IMR-90 (cell line): ENCODE data around the gene SCIN. TPM values are rescaled to one million over a fixed set of nuclear protein-coding genes. Genes with fewer than 3 reads are reported as not detected.
A peak's percentile ranks its signal among the peaks of the same experiment; 100 is the strongest.

Experiments
- ATAC-seq: fragments of 200-7000 bp; cut with Tn5 transposase; 2 replicates; pipeline ENCODE4 v1.9.1; 2020; ENCODE audit warnings: low read depth, mild to moderate bottlenecking, moderate library complexity
- BruUV-seq: library from RNA; stranded (reverse); fragments of 400-500 nt; replicated peaks from 2 replicates; lab custom pipeline; 2021; lab: Mats Ljungman, UMichigan
- CTCF ChIA-PET: fragments of 300-600 bp; formaldehyde crosslinking; extraction: SDS; loops from one replicate; lab custom pipeline; 2021; ENCODE audit warnings: antibody characterized with exemption; lab: Yijun Ruan, JAX
- POLR2A ChIA-PET: fragments of 300-600 bp; sonication (Branson Sonifier 250); formaldehyde crosslinking; loops from one replicate; lab custom pipeline; 2022; ENCODE audit warnings: antibody characterized with exemption; ENCODE audit not compliant: unreplicated experiment; lab: Charles Lee
- DNase-seq: peaks from one replicate; pipeline ENCODE4 v3.0.0; 2013
- H2AFZ ChIP-seq: replicated peaks from 2 replicates; pipeline ENCODE3; 2013; ENCODE audit warnings: low read length, mild to moderate bottlenecking; ENCODE audit not compliant: poor library complexity
- H2AK5ac ChIP-seq: 2 replicates; pipeline ENCODE4 v1.6.1; 2013; ENCODE audit warnings: low read depth, low read length, inconsistent platforms
- H2AK9ac ChIP-seq: replicated peaks from 2 replicates; pipeline ENCODE3; 2013; ENCODE audit warnings: mild to moderate bottlenecking, low read depth, low read length, moderate library complexity; ENCODE audit not compliant: poor library complexity
- H2BK120ac ChIP-seq: 2 replicates; pipeline ENCODE4 v1.6.1; 2013; ENCODE audit warnings: low read depth, low read length, inconsistent platforms
- H2BK15ac ChIP-seq: 3 replicates; pipeline ENCODE4 v1.6.1; 2013; ENCODE audit warnings: low read depth, low read length, inconsistent platforms
- H2BK20ac ChIP-seq: 2 replicates; pipeline ENCODE4 v1.6.1; 2013; ENCODE audit warnings: low read depth, mild to moderate bottlenecking, inconsistent platforms, low read length, moderate library complexity
- H2BK5ac ChIP-seq: 2 replicates; pipeline ENCODE4 v1.6.1; 2013; ENCODE audit warnings: mild to moderate bottlenecking, low read depth, low read length, inconsistent platforms; ENCODE audit not compliant: poor library complexity, severe bottlenecking
- H3K14ac ChIP-seq: replicated peaks from 2 replicates; pipeline ENCODE4 v1.6.1; 2013; ENCODE audit warnings: low read depth, low read length, inconsistent platforms
- H3K18ac ChIP-seq: 2 replicates; pipeline ENCODE4 v1.6.1; 2013; ENCODE audit warnings: low read depth, low read length, control low read depth
- H3K23ac ChIP-seq: 2 replicates; pipeline ENCODE4 v1.6.1; 2013; ENCODE audit warnings: low read depth, low read length, inconsistent platforms
- H3K27ac ChIP-seq: 2 replicates; pipeline ENCODE4 v1.5.1; 2013; ENCODE audit warnings: mild to moderate bottlenecking, control low read depth, low read length; ENCODE audit not compliant: insufficient read depth
- H3K27me3 ChIP-seq: 2 replicates; pipeline ENCODE4 v1.6.1; 2013; ENCODE audit warnings: low read length; ENCODE audit not compliant: control insufficient read depth, insufficient read depth
- H3K36me3 ChIP-seq: 2 replicates; pipeline ENCODE4 v1.6.1; 2013; ENCODE audit warnings: low read length, mixed read lengths; ENCODE audit not compliant: control insufficient read depth, insufficient read depth
- H3K4ac ChIP-seq: 2 replicates; pipeline ENCODE4 v1.6.1; 2013; ENCODE audit warnings: low read depth, low read length, inconsistent platforms
- H3K4me1 ChIP-seq: 2 replicates; pipeline ENCODE4 v1.6.1; 2013; ENCODE audit warnings: low read length, mixed read lengths; ENCODE audit not compliant: control insufficient read depth, insufficient read depth
- H3K4me2 ChIP-seq: 2 replicates; pipeline ENCODE4 v1.6.1; 2013; ENCODE audit warnings: low read depth, mild to moderate bottlenecking, control low read depth, low read length, moderate library complexity
- H3K4me3 ChIP-seq: 2 replicates; pipeline ENCODE4 v1.5.1; 2013; ENCODE audit warnings: low read depth, mild to moderate bottlenecking, control low read depth, low read length, moderate library complexity; ENCODE audit not compliant: insufficient read depth
- H3K56ac ChIP-seq: 2 replicates; pipeline ENCODE4 v1.6.1; 2013; ENCODE audit warnings: low read length, inconsistent platforms; ENCODE audit not compliant: insufficient read depth; ENCODE audit errors: extremely low read depth
- H3K79me1 ChIP-seq, 2 experiments: 2 replicates each; pipeline ENCODE4 v1.6.1; 2013; ENCODE audit warnings: low read length in 2 of 2, inconsistent platforms in 1 of 2, low read depth in 1 of 2
- H3K9ac ChIP-seq: 2 replicates; pipeline ENCODE4 v1.6.1; 2013; ENCODE audit warnings: low read depth, low read length, control low read depth
- H3K9me1 ChIP-seq: 2 replicates; pipeline ENCODE4 v1.6.1; 2013; ENCODE audit warnings: low read length, inconsistent platforms; ENCODE audit not compliant: insufficient read depth
- H3K9me3 ChIP-seq: 2 replicates; pipeline ENCODE4 v1.6.1; 2013; ENCODE audit warnings: low read length; ENCODE audit not compliant: control insufficient read depth, insufficient read depth
- H4K20me1 ChIP-seq: 2 replicates; pipeline ENCODE4 v1.6.1; 2013; ENCODE audit warnings: low read length, inconsistent platforms; ENCODE audit not compliant: insufficient read depth
- H4K5ac ChIP-seq: 2 replicates; pipeline ENCODE4 v1.6.1; 2013; ENCODE audit warnings: mild to moderate bottlenecking, low read depth, low read length, control low read depth
- H4K8ac ChIP-seq, 2 experiments: 2 replicates each; pipeline ENCODE4 v1.6.1; 2013; ENCODE audit warnings: low read depth in 2 of 2, low read length in 2 of 2, control low read depth in 1 of 2, inconsistent platforms in 1 of 2
- H4K91ac ChIP-seq: 2 replicates; pipeline ENCODE4 v1.6.1; 2013; ENCODE audit warnings: low read depth, low read length, inconsistent platforms; ENCODE audit not compliant: insufficient read depth
- BHLHE40 ChIP-seq: fragments of 150-350 bp; IDR thresholded peaks from 2 replicates; pipeline ENCODE4 v1.6.1; 2016; ENCODE audit warnings: mild to moderate bottlenecking, low read depth, low read length
- CEBPB ChIP-seq: IDR thresholded peaks from 2 replicates; pipeline ENCODE4 v1.6.1; 2012; ENCODE audit warnings: low read depth, low read length, improper control_type of control experiment
- MAFK ChIP-seq: IDR thresholded peaks from 2 replicates; pipeline ENCODE4 v1.6.1; 2012; ENCODE audit warnings: low read depth, low read length, improper control_type of control experiment
- MXI1 ChIP-seq: IDR thresholded peaks from 2 replicates; pipeline ENCODE4 v1.6.1; 2012; ENCODE audit warnings: low read depth, mild to moderate bottlenecking, low read length, moderate library complexity, borderline replicate concordance
- NFE2L2 ChIP-seq: fragments of 150-350 bp; IDR thresholded peaks from 2 replicates; pipeline ENCODE4 v1.6.1; 2016; ENCODE audit warnings: low read depth, mild to moderate bottlenecking, low read length
- POLR2A ChIP-seq: IDR thresholded peaks from 2 replicates; pipeline ENCODE4 v1.6.1; 2012; ENCODE audit warnings: mild to moderate bottlenecking, low read depth, low read length
- RAD21 ChIP-seq: IDR thresholded peaks from 2 replicates; pipeline ENCODE4 v1.6.1; 2012; ENCODE audit warnings: low read length, improper control_type of control experiment
- RCOR1 ChIP-seq: IDR thresholded peaks from 2 replicates; pipeline ENCODE4 v1.6.1; 2012; ENCODE audit warnings: mild to moderate bottlenecking, low read length, improper control_type of control experiment; ENCODE audit not compliant: insufficient replicate concordance
- RFX5 ChIP-seq: IDR thresholded peaks from 2 replicates; pipeline ENCODE4 v1.8.0; 2012; ENCODE audit warnings: low read depth, mild to moderate bottlenecking, low read length, moderate library complexity
- WGBS, 2 experiments: methylation state at CpG; one replicate each; pipeline versions ENCODE4 v1.1.5 to v1.1.7; 2013; ENCODE audit warnings: missing lambda C conversion rate in 2 of 2; ENCODE audit not compliant: insufficient read length in 1 of 2; ENCODE audit errors: extremely low coverage in 2 of 2; 5-methylcytosine and 5-hydroxymethylcytosine counted together
- dilution Hi-C: fragments of 300-500 bp; cut with HindIII; formaldehyde crosslinking; loops from one replicate; pipeline ENCODE4 v1.14.3; 2018; ENCODE audit warnings: low sequenced_read_pairs; ENCODE audit not compliant: unreplicated experiment
- in situ Hi-C: fragments of 300-500 bp; cut with MboI; formaldehyde crosslinking; loops from 3 replicates; pipeline ENCODE4 v1.14.3; 2019; ENCODE audit warnings: low sequenced_read_pairs, inconsistent platforms, mixed read lengths
- intact Hi-C: fragments of 100-400 bp; cut with micrococcal nuclease; formaldehyde crosslinking; loops from 2 replicates; pipeline ENCODE4 v1.10.0; 2022
- polyA plus RNA-seq, 3 experiments: library from polyadenylated mRNA; depleted of rRNA; stranded (reverse); fragments of >200 nt; gene quantifications; 2 replicates each; pipeline ENCODE4 v1.2.3, GENCODE V29; 2012; ENCODE audit warnings: low replicate concordance in 1 of 3
- total RNA-seq: library from RNA; depleted of rRNA; stranded (reverse); fragments of >200 nt; gene quantifications from 2 replicates; pipeline ENCODE4 v1.2.3, GENCODE V29; 2012
- TF ChIP-seq, protein P1 (sequence below): fragments of 150-350 bp; IDR thresholded peaks from 2 replicates; pipeline ENCODE4 v1.6.1; 2017; ENCODE audit warnings: mild to moderate bottlenecking, antibody characterized with exemption, low read length, low read depth
- TF ChIP-seq, protein P2 (sequence below): conservative IDR thresholded peaks from 2 replicates; pipeline ENCODE4 v1.5.1; 2012; ENCODE audit warnings: mild to moderate bottlenecking, low read depth, low read length, improper control_type of control experiment

The SCIN gene
- total and polyA plus RNA-seq, 2 of the 4 experiments (the other 2 are of a cell fraction): under 0.01 to 0.05 TPM

DNA sequence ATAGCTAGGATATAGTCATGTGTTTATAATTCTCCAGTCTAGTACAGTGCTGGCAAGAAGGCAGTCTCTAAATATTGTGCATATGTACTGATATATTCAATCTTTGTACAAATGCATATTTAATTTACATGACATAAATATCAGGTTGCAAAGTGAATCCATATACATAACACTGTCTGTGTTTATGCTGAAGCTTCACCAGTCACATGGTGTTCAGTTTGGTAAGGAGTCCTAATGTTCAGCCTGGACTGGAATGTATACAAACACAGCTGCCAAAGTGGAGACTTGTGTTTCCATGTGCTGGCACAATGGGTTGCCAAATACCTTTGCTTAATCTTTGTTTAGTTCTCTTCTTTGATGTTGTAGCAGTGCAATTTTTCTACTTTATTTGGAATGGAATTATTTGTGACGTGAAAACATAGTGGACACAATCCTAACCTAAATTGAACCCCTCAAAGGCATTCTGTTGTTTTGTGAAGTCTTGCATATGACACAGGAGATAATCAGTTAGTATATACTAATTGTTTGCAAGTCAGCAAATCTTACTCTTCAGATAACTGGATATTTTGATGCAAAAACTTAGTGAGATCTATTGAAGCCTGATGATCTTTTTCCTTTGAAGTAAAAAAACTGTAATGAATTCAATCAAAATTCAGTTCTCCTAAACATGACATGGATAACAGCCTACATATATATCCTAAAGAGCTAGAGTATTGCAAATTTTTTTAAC lies 99.6 kb downstream of the SCIN start:
- Histone ChIP-seq H3K9ac (no peak overlapping the region), H3K9me3 (no peaks in the 10 kb centered on the region), H3K9me1 (peaks cover 7% of the 10 kb centered on the region; the same call in 1 of the 2 replicates), H2BK5ac (peak overlapping the region; percentile 30), H3K4me2 (no peak overlapping the region), H2AFZ (no peak overlapping the region), H3K23ac (no peak overlapping the region), H3K27me3 (no peaks in the 10 kb centered on the region), H3K14ac (no peak overlapping the region), H4K91ac (no peak overlapping the region), H3K36me3 (no peaks in the 10 kb centered on the region), H3K56ac (no peak overlapping the region), H3K18ac (no peak overlapping the region), H2AK5ac (no peak overlapping the region), H2BK20ac (no peak overlapping the region), H3K79me1 (no peaks in the 10 kb centered on the region), H3K27ac (no peak overlapping the region), H3K4me1 (peaks cover 9% of the 10 kb centered on the region), H3K4ac (no peak overlapping the region), H2BK120ac (no peak overlapping the region), H2BK15ac (no peak overlapping the region), H4K20me1 (no peaks in the 10 kb centered on the region), H2AK9ac (no peak overlapping the region), H3K4me3 (no peak overlapping the region), H4K5ac (no peak overlapping the region), H4K8ac (no peak overlapping the region)
- TF ChIP-seq, protein P1, sequence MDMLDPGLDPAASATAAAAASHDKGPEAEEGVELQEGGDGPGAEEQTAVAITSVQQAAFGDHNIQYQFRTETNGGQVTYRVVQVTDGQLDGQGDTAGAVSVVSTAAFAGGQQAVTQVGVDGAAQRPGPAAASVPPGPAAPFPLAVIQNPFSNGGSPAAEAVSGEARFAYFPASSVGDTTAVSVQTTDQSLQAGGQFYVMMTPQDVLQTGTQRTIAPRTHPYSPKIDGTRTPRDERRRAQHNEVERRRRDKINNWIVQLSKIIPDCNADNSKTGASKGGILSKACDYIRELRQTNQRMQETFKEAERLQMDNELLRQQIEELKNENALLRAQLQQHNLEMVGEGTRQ: peak; percentile 64
- peak; percentile 55; the same call in 1 of the 2 replicates for TF ChIP-seq BHLHE40
- peak; percentile 77; the same call in 1 of the 2 replicates for TF ChIP-seq MXI1
- TF ChIP-seq MAFK: peak; percentile 70
- TF ChIP-seq NFE2L2: no peak
- TF ChIP-seq RAD21: no peak
- no peak for TF ChIP-seq RFX5
- TF ChIP-seq, protein P2, sequence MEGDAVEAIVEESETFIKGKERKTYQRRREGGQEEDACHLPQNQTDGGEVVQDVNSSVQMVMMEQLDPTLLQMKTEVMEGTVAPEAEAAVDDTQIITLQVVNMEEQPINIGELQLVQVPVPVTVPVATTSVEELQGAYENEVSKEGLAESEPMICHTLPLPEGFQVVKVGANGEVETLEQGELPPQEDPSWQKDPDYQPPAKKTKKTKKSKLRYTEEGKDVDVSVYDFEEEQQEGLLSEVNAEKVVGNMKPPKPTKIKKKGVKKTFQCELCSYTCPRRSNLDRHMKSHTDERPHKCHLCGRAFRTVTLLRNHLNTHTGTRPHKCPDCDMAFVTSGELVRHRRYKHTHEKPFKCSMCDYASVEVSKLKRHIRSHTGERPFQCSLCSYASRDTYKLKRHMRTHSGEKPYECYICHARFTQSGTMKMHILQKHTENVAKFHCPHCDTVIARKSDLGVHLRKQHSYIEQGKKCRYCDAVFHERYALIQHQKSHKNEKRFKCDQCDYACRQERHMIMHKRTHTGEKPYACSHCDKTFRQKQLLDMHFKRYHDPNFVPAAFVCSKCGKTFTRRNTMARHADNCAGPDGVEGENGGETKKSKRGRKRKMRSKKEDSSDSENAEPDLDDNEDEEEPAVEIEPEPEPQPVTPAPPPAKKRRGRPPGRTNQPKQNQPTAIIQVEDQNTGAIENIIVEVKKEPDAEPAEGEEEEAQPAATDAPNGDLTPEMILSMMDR: no peak
- TF ChIP-seq RCOR1: peak; percentile 52
- no peak for TF ChIP-seq POLR2A
- peak; percentile 48; the same call in 1 of the 2 replicates for TF ChIP-seq CEBPB
- ChIA-PET POLR2A (no interaction called here), CTCF (interaction anchor here (1.3 kb wide), 1 partner anchor 11 kb away, joined by 3 read pairs; no protein-coding TSS in a partner anchor)
- WGBS, 2 experiments: no CpG with 5 or more reads among the region's 1 CpG
- DNase-seq: peak; percentile 87
- dilution Hi-C loops: no loop called here
- in situ Hi-C loops: loop anchor here (25.0 kb wide), 1 partner anchor 1317 kb away; the partner anchor contains the start of gene ETV1
- ATAC-seq: peak; percentile 83
- no TSS peak for BruUV-seq
- intact Hi-C loops: no loop called here
